ENCODE results near the gene SENP1.
A peak's percentile ranks its signal among the peaks of the same experiment; 100 is the strongest.
"Not testable (repeated sequence)": the region's sequence is repeated elsewhere in the genome, so short reads cannot be mapped to it uniquely, and the experiment has no call there.

Gene SENP1

DNA sequence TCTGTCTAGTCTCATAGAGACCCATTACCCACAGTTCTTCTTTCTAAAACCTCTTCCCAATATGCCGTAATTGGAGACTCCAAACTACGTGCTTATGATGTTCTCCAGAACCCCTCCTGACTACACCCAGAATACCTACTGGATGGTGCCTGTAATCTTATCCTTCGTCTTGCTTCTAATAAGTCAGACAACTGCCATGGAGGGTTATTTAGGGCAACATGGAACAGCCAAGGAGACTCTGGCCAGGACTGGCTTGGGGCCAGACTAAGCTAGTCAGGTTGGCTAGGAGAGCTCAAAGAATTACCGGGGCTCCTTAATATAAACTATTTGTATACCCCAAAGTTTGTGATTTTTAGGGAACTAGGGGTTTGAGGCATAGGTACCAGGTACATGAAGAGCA is 20.1 kb upstream of the SENP1 start:
- TF ChIP-seq, protein P1, sequence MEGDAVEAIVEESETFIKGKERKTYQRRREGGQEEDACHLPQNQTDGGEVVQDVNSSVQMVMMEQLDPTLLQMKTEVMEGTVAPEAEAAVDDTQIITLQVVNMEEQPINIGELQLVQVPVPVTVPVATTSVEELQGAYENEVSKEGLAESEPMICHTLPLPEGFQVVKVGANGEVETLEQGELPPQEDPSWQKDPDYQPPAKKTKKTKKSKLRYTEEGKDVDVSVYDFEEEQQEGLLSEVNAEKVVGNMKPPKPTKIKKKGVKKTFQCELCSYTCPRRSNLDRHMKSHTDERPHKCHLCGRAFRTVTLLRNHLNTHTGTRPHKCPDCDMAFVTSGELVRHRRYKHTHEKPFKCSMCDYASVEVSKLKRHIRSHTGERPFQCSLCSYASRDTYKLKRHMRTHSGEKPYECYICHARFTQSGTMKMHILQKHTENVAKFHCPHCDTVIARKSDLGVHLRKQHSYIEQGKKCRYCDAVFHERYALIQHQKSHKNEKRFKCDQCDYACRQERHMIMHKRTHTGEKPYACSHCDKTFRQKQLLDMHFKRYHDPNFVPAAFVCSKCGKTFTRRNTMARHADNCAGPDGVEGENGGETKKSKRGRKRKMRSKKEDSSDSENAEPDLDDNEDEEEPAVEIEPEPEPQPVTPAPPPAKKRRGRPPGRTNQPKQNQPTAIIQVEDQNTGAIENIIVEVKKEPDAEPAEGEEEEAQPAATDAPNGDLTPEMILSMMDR (IDR thresholded peaks at IDR 0.05; ENCODE audit: unreplicated experiment in 3 of 3) = no peak
- Mint-ChIP-seq H3K9me3 (no peaks in the 10 kb centered on the region), H3K36me3 (ENCODE audit: low read depth) (peaks cover 76% of the 10 kb centered on the region)

DNA sequence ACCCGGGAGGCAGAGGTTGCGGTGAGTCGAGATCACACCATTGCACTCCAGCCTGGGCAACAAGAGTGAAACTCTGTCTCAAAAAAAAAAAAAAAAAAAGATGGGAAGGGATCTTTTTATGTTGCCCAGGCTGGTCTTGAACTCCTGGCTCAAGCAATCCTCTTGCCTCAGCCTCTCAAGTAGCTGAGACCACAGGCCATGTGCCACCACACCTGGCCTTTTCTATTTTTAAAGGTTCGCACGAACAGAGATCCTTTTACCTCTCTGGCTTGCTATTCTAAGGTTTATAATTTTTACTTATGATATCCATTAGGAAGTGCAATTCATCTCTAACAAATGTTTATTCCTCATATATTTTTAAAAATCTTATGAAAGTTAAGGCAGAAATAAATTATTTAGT is 19.7 kb upstream of the SENP1 start:
- H3K36me3 Mint-ChIP-seq (ENCODE audit: low read depth) = peaks cover 71% of the 10 kb centered on the region
- peak overlapping the region in 1 of 3 experiments; percentile 68 for H3K27ac Mint-ChIP-seq
- not testable (repeated sequence) for H3K9me3 Mint-ChIP-seq; H3K4me3 Mint-ChIP-seq; H3K27me3 Mint-ChIP-seq (ENCODE audit: low read depth)
- peaks cover 61% of the 10 kb centered on the region for H3K4me1 Mint-ChIP-seq

More for the DNA sequence above, 20.1 kb upstream of the SENP1 start:
- peak overlapping the region in 1 of 3 experiments; percentile 32 for H3K4me3 Mint-ChIP-seq
- H3K27ac Mint-ChIP-seq = peak overlapping the region; percentile 26 to 68 (median 43)
- no peaks in the 10 kb centered on the region for H3K27me3 Mint-ChIP-seq (ENCODE audit: low read depth)
- H3K4me1 Mint-ChIP-seq = peaks cover 63% of the 10 kb centered on the region

DNA sequence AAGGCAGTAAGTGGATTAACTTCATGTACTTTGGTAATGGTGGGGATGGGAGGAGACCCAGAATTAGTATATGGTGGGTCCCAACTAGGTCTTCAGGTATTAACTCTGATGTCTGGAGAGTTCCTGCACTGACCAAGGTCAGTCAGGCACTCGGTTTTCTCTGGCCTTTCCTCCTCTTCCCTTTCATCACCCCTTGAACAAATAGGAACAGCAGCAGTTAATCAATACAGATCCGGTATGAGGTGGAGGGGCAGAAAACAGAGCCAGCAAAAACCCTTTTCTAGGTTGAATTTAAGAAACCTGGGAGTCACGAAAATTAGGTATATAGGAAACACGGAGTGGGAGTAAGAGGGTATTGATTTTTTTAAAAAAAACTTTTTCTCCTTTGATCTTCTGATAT is 17.3 kb upstream of the SENP1 start:
- H3K9me3 Mint-ChIP-seq = no peaks in the 10 kb centered on the region
- peak overlapping the region in 1 of 3 experiments; percentile 45 for H3K4me3 Mint-ChIP-seq
- H3K27ac Mint-ChIP-seq = no peak overlapping the region
- H3K4me1 Mint-ChIP-seq = peaks cover 62% of the 10 kb centered on the region
- H3K27me3 Mint-ChIP-seq (ENCODE audit: low read depth) = no peaks in the 10 kb centered on the region
- H3K36me3 Mint-ChIP-seq (ENCODE audit: low read depth) = peaks cover 50% of the 10 kb centered on the region
- TF ChIP-seq, protein P1 (IDR thresholded peaks at IDR 0.05; ENCODE audit: unreplicated experiment in 3 of 3) = no peak

DNA sequence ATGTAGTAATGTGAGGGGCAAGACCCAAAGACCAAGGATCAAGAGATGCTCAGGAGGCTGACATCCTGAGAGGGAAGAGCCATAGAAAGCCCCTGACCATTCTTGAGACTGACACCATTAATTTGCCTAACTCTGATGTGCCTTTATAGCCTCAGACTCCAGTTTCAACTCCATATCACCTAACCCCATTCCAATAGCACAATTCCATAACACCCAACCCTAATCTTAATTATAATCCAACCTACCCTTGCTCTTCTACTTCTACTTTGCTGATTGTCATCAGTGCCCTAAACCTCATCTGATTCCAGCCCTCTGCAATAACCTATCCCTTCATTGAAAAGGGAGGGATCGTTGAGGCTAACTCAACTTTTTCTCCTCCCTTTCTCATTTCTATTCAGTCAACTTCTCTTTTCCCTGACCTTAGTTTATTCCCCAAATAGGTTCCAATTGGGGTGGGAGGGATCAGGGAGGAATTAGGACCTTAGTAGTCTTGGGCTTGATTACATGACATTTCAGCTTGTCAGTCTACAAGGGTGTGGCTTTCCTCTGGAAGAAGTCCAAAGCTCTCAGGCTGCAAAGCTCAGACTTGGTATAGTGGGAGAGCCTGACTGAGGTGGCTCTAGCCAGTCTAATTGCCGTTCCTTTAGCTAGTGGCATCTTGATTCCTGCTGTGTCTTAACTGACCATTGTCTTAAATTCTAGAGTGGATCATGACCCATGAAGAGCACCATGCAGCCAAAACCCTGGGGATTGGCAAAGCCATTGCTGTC is 16.4 kb upstream of the SENP1 start:
- Mint-ChIP-seq H3K27ac (no peak overlapping the region), H3K4me3 (peak overlapping the region; percentile 3 to 56 (median 45)), H3K9me3 (no peaks in the 10 kb centered on the region), H3K4me1 (peaks cover 56% of the 10 kb centered on the region), H3K27me3 (ENCODE audit: low read depth) (no peaks in the 10 kb centered on the region), H3K36me3 (ENCODE audit: low read depth) (peaks cover 43% of the 10 kb centered on the region)
- TF ChIP-seq, protein P1 (IDR thresholded peaks at IDR 0.05; ENCODE audit: unreplicated experiment in 3 of 3) = no peak

DNA sequence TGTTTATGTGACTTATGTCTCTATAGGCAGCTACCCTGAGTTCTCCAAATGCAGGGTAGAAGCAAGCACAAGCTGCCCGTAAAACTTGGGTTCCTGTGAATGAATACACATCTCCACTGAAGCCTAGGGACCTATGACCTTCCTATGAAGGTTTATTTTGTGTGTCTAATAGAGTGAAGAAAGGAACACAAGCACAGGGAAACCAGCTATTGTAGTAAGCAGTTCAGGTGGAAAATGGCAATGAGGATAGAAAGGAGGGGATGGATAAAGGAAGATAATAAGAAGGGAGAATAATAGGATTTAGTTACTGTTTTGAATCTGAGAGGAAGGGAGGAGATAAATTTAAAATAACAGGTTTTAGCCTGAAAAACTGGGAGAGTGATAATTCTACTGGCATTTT is 15.6 kb upstream of the SENP1 start:
- H3K9me3 Mint-ChIP-seq = no peaks in the 10 kb centered on the region
- H3K27ac Mint-ChIP-seq = peak overlapping the region in 1 of 3 experiments; percentile 4
- H3K4me1 Mint-ChIP-seq = peaks cover 50% of the 10 kb centered on the region
- H3K4me3 Mint-ChIP-seq = peak overlapping the region in 2 of 3 experiments; percentile 27 to 31
- peaks cover 36% of the 10 kb centered on the region for H3K36me3 Mint-ChIP-seq (ENCODE audit: low read depth)
- TF ChIP-seq, protein P1 (IDR thresholded peaks at IDR 0.05; ENCODE audit: unreplicated experiment in 3 of 3) = no peak
- no peaks in the 10 kb centered on the region for H3K27me3 Mint-ChIP-seq (ENCODE audit: low read depth)

DNA sequence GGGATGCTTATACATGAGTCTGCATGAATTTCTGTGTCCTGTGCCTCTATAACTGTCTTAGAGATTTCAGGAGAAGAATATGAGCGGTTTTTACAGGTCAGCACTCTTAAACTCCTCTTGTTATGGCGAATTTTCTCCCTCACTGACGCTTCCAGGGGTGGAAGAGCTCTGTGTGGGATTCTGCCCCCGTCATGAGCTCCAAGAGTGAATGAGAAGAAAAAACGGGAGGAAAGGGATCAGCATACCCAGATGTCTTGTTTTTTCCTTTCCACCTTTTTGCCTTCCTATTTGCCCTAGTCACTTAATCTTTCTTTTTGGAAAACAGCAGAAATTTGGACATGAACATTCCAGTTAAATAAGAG is 13.9 kb upstream of the SENP1 start:
- Mint-ChIP-seq H3K27me3 (ENCODE audit: low read depth) (peaks cover under 1% of the 10 kb centered on the region), H3K27ac (peak overlapping the region; percentile 81 to 96 (median 96)), H3K9me3 (no peaks in the 10 kb centered on the region), H3K4me3 (peak overlapping the region; percentile 95 to 98 (median 96)), H3K4me1 (peaks cover 41% of the 10 kb centered on the region), H3K36me3 (ENCODE audit: low read depth) (peaks cover 24% of the 10 kb centered on the region)
- TF ChIP-seq, protein P1 (IDR thresholded peaks at IDR 0.05; ENCODE audit: unreplicated experiment in 3 of 3) = no peak
